Measurements from ENCODE around the gene FREM2. TPM values are rescaled to one million over a fixed set of nuclear protein-coding genes. Genes with fewer than 3 reads are reported as not detected.

Gene FREM2
- total RNA-seq, 3 donors from 2014 or later (not counting 1 experiment from before 2014, with no cell fraction given), result not detected

- no peak for TF ChIP-seq CTCF (IDR thresholded peaks at IDR 0.05)
- Histone ChIP-seq H3K27me3 (ENCODE audit: control insufficient read depth, insufficient read depth, low read length) (peaks cover 2% of the 10 kb centered on the region), H3K4me3 (ENCODE audit: low read length) (no peak overlapping the region), H3K9me3 (ENCODE audit: control insufficient read depth, insufficient read depth, low read length) (no peaks in the 10 kb centered on the region), H3K4me1 (ENCODE audit: control insufficient read depth, insufficient read depth, low read length) (no peaks in the 10 kb centered on the region), H3K27ac (ENCODE audit: low read length) (no peak overlapping the region), H3K36me3 (ENCODE audit: control insufficient read depth, insufficient read depth, low read length) (no peaks in the 10 kb centered on the region)
- no peak overlapping the region for H3K4me3 Mint-ChIP-seq
- ATAC-seq (no peak), DNase-seq (no peak)
- intact Hi-C loops (cut with micrococcal nuclease), result no loop called here
- WGBS (ENCODE audit: insufficient coverage), result 88% methylated on average over 12 of the region's 12 CpGs
- H3K27me3 Mint-ChIP-seq (ENCODE audit: low read depth in 2 of 2), result peaks cover 3 to 9% of the 10 kb centered on the region in 2 donors
- H3K9me3 Mint-ChIP-seq, result peaks cover 0 to 3% of the 10 kb centered on the region in 2 donors
- no peaks in the 10 kb centered on the region for H3K36me3 Mint-ChIP-seq
- no peaks in the 10 kb centered on the region for H3K4me1 Mint-ChIP-seq
- H3K27ac Mint-ChIP-seq, result no peak overlapping the region
Measured at GRCh38 chr13:38688674-38689073, 1.8 kb downstream of the FREM2 start.

DNA sequence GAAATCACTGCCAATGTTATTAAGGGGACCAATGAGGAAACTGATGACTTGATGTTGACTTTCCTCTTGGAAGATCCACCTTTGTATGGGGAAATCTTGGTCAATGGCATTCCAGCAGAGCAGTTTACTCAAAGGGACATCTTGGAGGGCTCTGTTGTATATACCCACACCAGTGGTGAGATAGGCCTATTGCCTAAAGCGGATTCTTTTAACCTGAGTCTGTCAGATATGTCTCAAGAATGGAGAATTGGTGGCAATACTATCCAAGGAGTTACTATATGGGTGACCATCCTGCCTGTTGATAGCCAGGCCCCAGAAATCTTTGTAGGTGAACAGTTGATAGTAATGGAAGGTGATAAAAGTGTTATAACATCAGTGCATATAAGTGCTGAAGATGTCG lies 3.4 kb downstream of the FREM2 start:
- WGBS (ENCODE audit: insufficient coverage), result 90% methylated on average over 2 of the region's 2 CpGs
- no peak for ATAC-seq
- intact Hi-C loops (cut with micrococcal nuclease), result no loop called here

GRCh38 chr13:38693168-38693567 lies 6.3 kb downstream of the FREM2 start:
- Histone ChIP-seq H3K27me3 (ENCODE audit: control insufficient read depth, insufficient read depth, low read length) (no peaks in the 10 kb centered on the region), H3K27ac (ENCODE audit: low read length) (no peak overlapping the region), H3K4me3 (ENCODE audit: low read length) (no peak overlapping the region), H3K9me3 (ENCODE audit: control insufficient read depth, insufficient read depth, low read length) (no peaks in the 10 kb centered on the region), H3K36me3 (ENCODE audit: control insufficient read depth, insufficient read depth, low read length) (no peaks in the 10 kb centered on the region), H3K4me1 (ENCODE audit: control insufficient read depth, insufficient read depth, low read length) (no peaks in the 10 kb centered on the region)
- Mint-ChIP-seq H3K9me3 (peaks cover 2 to 3% of the 10 kb centered on the region in 2 donors), H3K27ac (no peak overlapping the region), H3K4me1 (no peaks in the 10 kb centered on the region), H3K27me3 (ENCODE audit: low read depth in 2 of 2) (no peaks in the 10 kb centered on the region), H3K4me3 (no peak overlapping the region), H3K36me3 (no peaks in the 10 kb centered on the region)
- no peak for TF ChIP-seq CTCF (IDR thresholded peaks at IDR 0.05)
- no peak for DNase-seq
- 74% methylated on average over 2 of the region's 2 CpGs for WGBS (ENCODE audit: insufficient coverage)
- ATAC-seq, result no peak
- intact Hi-C loops (cut with micrococcal nuclease), result no loop called here

More for the DNA sequence above, 3.4 kb downstream of the FREM2 start:
- Mint-ChIP-seq H3K4me1 (no peaks in the 10 kb centered on the region), H3K4me3 (no peak overlapping the region), H3K36me3 (no peaks in the 10 kb centered on the region), H3K27me3 (ENCODE audit: low read depth in 2 of 2) (peaks cover 3 to 9% of the 10 kb centered on the region in 2 donors), H3K27ac (no peak overlapping the region), H3K9me3 (peaks cover 0 to 3% of the 10 kb centered on the region in 2 donors)
- H3K4me3 ChIP-seq (ENCODE audit: low read length), result no peak overlapping the region
- no peaks in the 10 kb centered on the region for H3K36me3 ChIP-seq (ENCODE audit: control insufficient read depth, insufficient read depth, low read length)
- H3K9me3 ChIP-seq (ENCODE audit: control insufficient read depth, insufficient read depth, low read length), result no peaks in the 10 kb centered on the region
- H3K4me1 ChIP-seq (ENCODE audit: control insufficient read depth, insufficient read depth, low read length), result no peaks in the 10 kb centered on the region
- DNase-seq, result no peak
- H3K27ac ChIP-seq (ENCODE audit: low read length), result no peak overlapping the region
- peaks cover 2% of the 10 kb centered on the region for H3K27me3 ChIP-seq (ENCODE audit: control insufficient read depth, insufficient read depth, low read length)
- no peak for TF ChIP-seq CTCF (IDR thresholded peaks at IDR 0.05)

GRCh38 chr13:38693641-38694040 lies 6.8 kb downstream of the FREM2 start:
- Histone ChIP-seq H3K36me3 (ENCODE audit: control insufficient read depth, insufficient read depth, low read length) (no peaks in the 10 kb centered on the region), H3K27me3 (ENCODE audit: control insufficient read depth, insufficient read depth, low read length) (no peaks in the 10 kb centered on the region), H3K4me1 (ENCODE audit: control insufficient read depth, insufficient read depth, low read length) (no peaks in the 10 kb centered on the region), H3K9me3 (ENCODE audit: control insufficient read depth, insufficient read depth, low read length) (no peaks in the 10 kb centered on the region), H3K27ac (ENCODE audit: low read length) (no peak overlapping the region), H3K4me3 (ENCODE audit: low read length) (no peak overlapping the region)
- peaks cover 2 to 3% of the 10 kb centered on the region in 2 donors for H3K9me3 Mint-ChIP-seq
- TF ChIP-seq CTCF (IDR thresholded peaks at IDR 0.05), result no peak
- ATAC-seq (no peak), DNase-seq (no peak)
- no peak overlapping the region for H3K4me3 Mint-ChIP-seq
- no peaks in the 10 kb centered on the region for H3K4me1 Mint-ChIP-seq
- 16% methylated on average over 2 of the region's 2 CpGs for WGBS (ENCODE audit: insufficient coverage)
- H3K27ac Mint-ChIP-seq, result no peak overlapping the region
- H3K36me3 Mint-ChIP-seq, result no peaks in the 10 kb centered on the region
- no peaks in the 10 kb centered on the region for H3K27me3 Mint-ChIP-seq (ENCODE audit: low read depth in 2 of 2)
- intact Hi-C loops (cut with micrococcal nuclease), result no loop called here

Data from natural killer cell (primary cell).